ENCODE data around the gene ZNRF3.

ZNRF3 gene

GRCh38 chr22:29048822-29049654 is 165.7 kb downstream of the ZNRF3 start:
- H3K4me3 ChIP-seq (ENCODE audit: low read length), result no peak overlapping the region
- no peak for DNase-seq (ENCODE audit: low read depth)
- TF ChIP-seq, protein P1, sequence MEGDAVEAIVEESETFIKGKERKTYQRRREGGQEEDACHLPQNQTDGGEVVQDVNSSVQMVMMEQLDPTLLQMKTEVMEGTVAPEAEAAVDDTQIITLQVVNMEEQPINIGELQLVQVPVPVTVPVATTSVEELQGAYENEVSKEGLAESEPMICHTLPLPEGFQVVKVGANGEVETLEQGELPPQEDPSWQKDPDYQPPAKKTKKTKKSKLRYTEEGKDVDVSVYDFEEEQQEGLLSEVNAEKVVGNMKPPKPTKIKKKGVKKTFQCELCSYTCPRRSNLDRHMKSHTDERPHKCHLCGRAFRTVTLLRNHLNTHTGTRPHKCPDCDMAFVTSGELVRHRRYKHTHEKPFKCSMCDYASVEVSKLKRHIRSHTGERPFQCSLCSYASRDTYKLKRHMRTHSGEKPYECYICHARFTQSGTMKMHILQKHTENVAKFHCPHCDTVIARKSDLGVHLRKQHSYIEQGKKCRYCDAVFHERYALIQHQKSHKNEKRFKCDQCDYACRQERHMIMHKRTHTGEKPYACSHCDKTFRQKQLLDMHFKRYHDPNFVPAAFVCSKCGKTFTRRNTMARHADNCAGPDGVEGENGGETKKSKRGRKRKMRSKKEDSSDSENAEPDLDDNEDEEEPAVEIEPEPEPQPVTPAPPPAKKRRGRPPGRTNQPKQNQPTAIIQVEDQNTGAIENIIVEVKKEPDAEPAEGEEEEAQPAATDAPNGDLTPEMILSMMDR (conservative IDR thresholded peaks at IDR 0.05; ENCODE audit: low read depth, low read length), result no peak

GRCh38 chr22:29049655-29050263 is 166.4 kb downstream of the ZNRF3 start:
- TF ChIP-seq, protein P1 (conservative IDR thresholded peaks at IDR 0.05; ENCODE audit: low read depth, low read length), result no peak
- H3K4me3 ChIP-seq (ENCODE audit: low read length), result no peak overlapping the region

GRCh38 chr22:29050457-29050856 is 167.1 kb downstream of the ZNRF3 start:
- no peak overlapping the region for H3K4me3 ChIP-seq (ENCODE audit: low read length)
- TF ChIP-seq, protein P1 (conservative IDR thresholded peaks at IDR 0.05; ENCODE audit: low read depth, low read length), result no peak
- no peak for DNase-seq (ENCODE audit: low read depth)

More at GRCh38 chr22:29049655-29050263, 166.4 kb downstream of the ZNRF3 start:
- no peak for DNase-seq (ENCODE audit: low read depth)

GRCh38 chr22:29053048-29053702 is 169.8 kb downstream of the ZNRF3 start:
- no peak for DNase-seq (ENCODE audit: low read depth)
- TF ChIP-seq, protein P1 (conservative IDR thresholded peaks at IDR 0.05; ENCODE audit: low read depth, low read length), result no peak
- no peak overlapping the region for H3K4me3 ChIP-seq (ENCODE audit: low read length)

DNA sequence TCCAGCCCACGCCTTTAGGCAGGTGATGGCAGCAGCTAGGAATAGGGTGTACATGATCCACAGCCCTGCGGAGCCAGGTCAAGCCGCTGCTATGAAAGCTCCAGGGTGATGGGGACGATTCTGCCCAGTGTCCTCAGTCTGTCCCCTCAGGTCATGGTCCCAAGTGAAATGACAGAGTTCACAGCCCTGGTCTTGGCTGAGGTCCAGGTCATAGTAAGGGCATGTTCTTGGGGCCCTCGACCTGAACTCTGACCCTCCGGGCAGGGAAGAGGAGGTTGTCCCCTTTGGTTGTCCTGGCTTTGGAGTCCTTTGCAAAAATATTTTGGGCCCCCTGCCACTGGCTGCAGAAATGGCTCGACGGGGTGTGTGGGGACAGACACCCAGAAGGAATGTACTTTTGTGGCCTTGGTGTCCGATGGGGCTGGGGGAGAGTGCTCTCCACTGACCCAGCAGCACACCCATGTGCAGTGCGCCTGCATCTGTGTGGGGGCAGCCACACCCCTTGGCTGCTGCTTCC is 170.9 kb downstream of the ZNRF3 start:
- DNase-seq (ENCODE audit: low read depth), result no peak
- TF ChIP-seq, protein P1 (conservative IDR thresholded peaks at IDR 0.05; ENCODE audit: low read depth, low read length), result no peak
- H3K4me3 ChIP-seq (ENCODE audit: low read length), result no peak overlapping the region

GRCh38 chr22:29055192-29055830 is 171.9 kb downstream of the ZNRF3 start:
- H3K4me3 ChIP-seq (ENCODE audit: low read length), result no peak overlapping the region
- TF ChIP-seq, protein P1 (conservative IDR thresholded peaks at IDR 0.05; ENCODE audit: low read depth, low read length), result no peak
- DNase-seq (ENCODE audit: low read depth), result no peak

Data from retinal pigment epithelial cell (primary cell).